ENCODE measurements around the gene TMEM258.

DNA sequence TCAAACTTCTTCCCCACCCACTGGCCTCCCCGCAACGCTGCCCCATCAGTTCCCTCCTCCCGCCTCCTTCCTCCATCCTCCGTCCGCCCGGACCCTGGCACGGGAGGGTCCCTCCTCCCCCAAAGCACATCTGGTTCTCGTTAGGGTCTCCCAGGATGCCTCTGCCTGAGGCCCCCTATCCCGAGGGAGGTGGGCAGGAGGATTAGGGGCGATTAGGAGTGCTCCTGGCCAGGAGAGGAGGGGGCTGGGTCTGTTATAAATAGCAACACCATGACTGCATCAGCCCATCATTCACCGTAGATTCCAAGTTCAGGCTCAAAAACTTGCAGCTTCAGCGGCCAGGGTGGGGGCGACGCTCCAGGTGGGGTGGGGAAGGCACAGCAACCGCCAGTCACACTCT is 29.6 kb downstream of the TMEM258 start:
- TF ChIP-seq CTCF (IDR thresholded peaks at IDR 0.05), result no peak
- TF ChIP-seq POLR2A (IDR thresholded peaks at IDR 0.05), result no peak
